ENCODE data around the gene SMCO4.

- TF ChIP-seq CTCF (conservative IDR thresholded peaks at IDR 0.05) (no peak), EZH2 (IDR thresholded peaks at IDR 0.05; ENCODE audit: low read depth) (no peak)
Observed at GRCh38 chr11:93577286-93577685, 34.1 kb upstream of the SMCO4 start.
